Common myeloid progenitor, CD34-positive (primary cell): ENCODE results near the gene WDR73.

Source experiments
- CTCF ChIA-PET: fragments of 350-600 bp; sonication (Branson Sonifier 250); formaldehyde crosslinking; loops from one replicate; lab custom pipeline; 2021; ENCODE audit warnings: antibody characterized with exemption; lab: Charles Lee
- POLR2A ChIA-PET: fragments of 350-600 bp; sonication (Branson Sonifier 250); formaldehyde crosslinking; loops from one replicate; lab custom pipeline; 2021; ENCODE audit warnings: antibody characterized with exemption; lab: Charles Lee
- DNase-seq, 3 donors: peaks; one replicate each; pipeline versions ENCODE4 v3.0.0 to v3.0.0-alpha.2; 2013
- H3K27ac ChIP-seq, 2 experiments: 1 replicate in 1 of 2; 2 replicates in 1 of 2; pipeline ENCODE4 v1.7.0; 2013; ENCODE audit warnings: inconsistent platforms in 2 of 2, low read length in 2 of 2, mild to moderate bottlenecking in 2 of 2, low read depth in 1 of 2, moderate library complexity in 1 of 2; ENCODE audit not compliant: severe bottlenecking in 2 of 2, insufficient read depth in 1 of 2, poor library complexity in 1 of 2
- H3K27me3 ChIP-seq, 5 experiments: replicated peaks in 2 of 5; 1 replicate in 3 of 5; 2 replicates in 2 of 5; pipeline versions ENCODE4 v1.6.1 to v1.7.0; 2013; ENCODE audit warnings: low read length in 4 of 5, mild to moderate bottlenecking in 2 of 5, moderate library complexity in 2 of 5, inconsistent platforms in 1 of 5; ENCODE audit not compliant: insufficient read depth in 5 of 5, control insufficient read depth in 4 of 5
- H3K36me3 ChIP-seq, 4 experiments: 1 replicate in 2 of 4; 2 replicates in 2 of 4; pipeline versions ENCODE4 v1.6.1 to v1.7.0; 2013; ENCODE audit warnings: low read length in 3 of 4, control low read depth in 1 of 4, mild to moderate bottlenecking in 1 of 4; ENCODE audit not compliant: control insufficient read depth in 4 of 4, insufficient read depth in 4 of 4
- H3K4me1 ChIP-seq, 4 experiments: 1 replicate in 3 of 4; 2 replicates in 1 of 4; pipeline versions ENCODE4 v1.6.1 to v1.7.1; 2013; ENCODE audit warnings: low read length in 3 of 4, mild to moderate bottlenecking in 3 of 4, control low read depth in 1 of 4, inconsistent platforms in 1 of 4, moderate library complexity in 1 of 4; ENCODE audit not compliant: control insufficient read depth in 4 of 4, insufficient read depth in 4 of 4; ENCODE audit errors: control extremely low read depth in 1 of 4
- H3K4me3 ChIP-seq, 7 experiments: 1 replicate in 4 of 7; 2 replicates in 3 of 7; pipeline versions ENCODE4 v1.5.1 to v1.7.0; 2013; ENCODE audit warnings: mild to moderate bottlenecking in 7 of 7, low read length in 6 of 7, moderate library complexity in 6 of 7, inconsistent platforms in 2 of 7, low read depth in 2 of 7, control low read depth in 1 of 7; ENCODE audit not compliant: insufficient read depth in 4 of 7, control insufficient read depth in 1 of 7; ENCODE audit errors: extremely low read depth in 1 of 7
- H3K9me3 ChIP-seq, 5 experiments: 1 replicate in 4 of 5; 2 replicates in 1 of 5; pipeline versions ENCODE4 v1.6.1 to v1.7.1; 2013; ENCODE audit warnings: low read length in 4 of 5, mild to moderate bottlenecking in 2 of 5, inconsistent platforms in 1 of 5, low read depth in 1 of 5, moderate library complexity in 1 of 5; ENCODE audit not compliant: control insufficient read depth in 4 of 5, insufficient read depth in 2 of 5; ENCODE audit errors: control extremely low read depth in 1 of 5
- WGBS: methylation state at CpG from one replicate; pipeline ENCODE4 v1.1.5; 2013; ENCODE audit not compliant: insufficient coverage; 5-methylcytosine and 5-hydroxymethylcytosine counted together

WDR73 gene

DNA sequence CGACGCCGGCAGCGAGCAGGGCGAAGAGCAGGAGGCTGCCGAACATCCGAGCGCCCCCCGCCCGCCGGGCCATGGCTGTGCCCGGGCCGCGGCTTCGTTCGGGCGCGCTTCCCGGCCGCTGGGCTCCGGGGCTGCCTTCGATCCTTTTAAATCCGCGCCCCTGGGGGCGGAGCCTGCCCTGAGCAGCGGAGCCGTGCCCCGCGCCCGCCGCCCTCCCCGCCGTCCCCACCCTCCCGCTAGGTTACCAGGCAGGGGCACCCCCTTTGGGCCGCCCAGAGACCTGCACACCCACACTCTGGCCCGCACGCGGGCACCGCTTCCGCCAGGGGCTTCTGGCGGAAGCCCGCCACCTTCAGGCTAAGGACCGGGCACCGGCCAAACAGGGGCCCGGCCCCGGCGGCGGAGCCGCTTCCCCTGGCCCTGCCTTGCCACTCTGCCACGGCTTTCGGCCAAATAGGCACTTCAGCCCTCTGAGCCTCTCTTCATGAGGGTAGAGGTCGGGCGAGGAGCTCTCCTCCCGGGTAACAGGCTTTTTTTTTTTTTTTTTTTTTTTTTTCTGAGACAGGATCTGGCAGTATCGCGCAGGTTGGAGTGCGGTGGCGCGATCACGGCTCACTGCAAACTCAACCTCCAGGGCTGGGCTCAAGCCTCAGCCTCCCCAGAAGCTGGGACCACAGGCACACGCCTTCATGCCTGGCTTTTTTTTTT lies 4.2 kb upstream of the WDR73 start, which contains the start of gene NMB:
Gene NMB, minus strand, starts transcription at position 120 of the 708 bp plus-strand sequence. Its CDS starts 47 bp downstream, at position 73.
- H3K27ac ChIP-seq: peak within 1 kb of the TSS in 1 of 2 experiments; percentile 77
- H3K27me3 ChIP-seq: no peaks in the 10 kb centered on the region
- H3K4me1 ChIP-seq: peaks cover 8 to 37% (median 25%) of the 10 kb centered on the region in 4 experiments
- peaks cover 0 to 2% (median 0%) of the 10 kb centered on the region in 4 experiments for H3K36me3 ChIP-seq
- ChIA-PET CTCF (interaction anchor here (0.6 to 5.0 kb wide), 13 partner anchors 8 to 266 kb away, joined by 3 to 28 read pairs (median 4); partner anchors contain the start of gene ZSCAN2), POLR2A (interaction anchor here (0.7 kb wide), 2 partner anchors 48 to 58 kb away, joined by 3 to 5 read pairs; no protein-coding TSS in a partner anchor)
- WGBS: under 1% methylated on average over 23 of the region's 61 CpGs
- peak; percentile 95 to 98 (median 97) for DNase-seq
- no peaks in the 10 kb centered on the region for H3K9me3 ChIP-seq
- peak within 1 kb of the TSS; percentile 30 to 82 (median 65) for H3K4me3 ChIP-seq

DNA sequence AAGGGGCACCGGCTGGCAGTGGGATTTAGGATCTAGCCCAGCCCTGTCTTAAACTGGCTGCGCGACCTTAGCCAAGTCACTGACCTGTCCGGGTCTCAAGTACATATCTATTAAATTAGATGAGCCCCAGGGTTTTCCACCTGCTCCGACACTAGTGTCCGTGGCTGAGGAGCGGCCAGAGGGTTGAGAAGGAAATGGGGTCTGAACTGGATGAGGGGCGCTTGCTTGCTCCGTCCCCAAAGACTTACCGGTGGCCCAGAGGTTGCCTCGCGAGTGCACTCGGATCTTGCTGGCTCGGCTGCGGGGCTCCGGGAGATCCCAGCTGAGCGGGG lies 3.6 kb upstream of the WDR73 start:
- no peaks in the 10 kb centered on the region for H3K9me3 ChIP-seq
- DNase-seq: no peak
- peaks cover 9 to 42% (median 28%) of the 10 kb centered on the region in 4 experiments for H3K4me1 ChIP-seq
- H3K4me3 ChIP-seq: peak overlapping the region; percentile 30 to 82 (median 65)
- peak overlapping the region in 1 of 2 experiments; percentile 3 for H3K27ac ChIP-seq
- CTCF ChIA-PET: interaction anchor here (1.2 to 5.0 kb wide), 4 partner anchors 26 to 58 kb away, joined by 3 to 28 read pairs (median 6); partner anchors contain the start of gene ZSCAN2
- H3K36me3 ChIP-seq: peaks cover 0 to 2% (median under 1%) of the 10 kb centered on the region in 4 experiments
- POLR2A ChIA-PET: interaction anchor here (0.6 kb wide), 1 partner anchor 41 kb away, joined by 3 read pairs; no protein-coding TSS in a partner anchor
- H3K27me3 ChIP-seq: no peaks in the 10 kb centered on the region
- 35% methylated on average over 16 of the region's 17 CpGs for WGBS

DNA sequence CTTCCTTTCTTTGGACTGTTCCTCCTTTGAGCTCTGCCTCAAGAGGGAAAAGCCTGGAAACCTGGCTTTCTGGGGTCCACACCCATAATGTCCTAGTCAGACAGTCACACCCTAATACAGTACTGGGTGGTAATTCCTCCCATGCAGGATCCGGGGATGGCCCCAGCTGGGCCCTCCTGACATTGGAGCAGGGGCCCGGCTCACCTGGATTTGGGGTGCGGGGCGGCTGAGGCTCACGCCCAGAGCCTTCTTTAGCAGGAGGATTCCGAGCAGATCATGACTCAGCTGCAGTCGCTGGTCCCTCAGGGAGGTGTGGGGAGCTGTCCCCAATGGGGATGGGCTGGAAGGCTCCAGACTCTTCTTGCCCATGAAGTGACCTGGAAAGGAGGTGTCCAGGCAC lies 2.9 kb upstream of the WDR73 start:
- H3K4me3 ChIP-seq: no peak overlapping the region
- WGBS: 95% methylated on average over 5 of the region's 7 CpGs
- no peaks in the 10 kb centered on the region for H3K9me3 ChIP-seq
- H3K36me3 ChIP-seq: peaks cover 0 to 6% (median 3%) of the 10 kb centered on the region in 4 experiments
- no peaks in the 10 kb centered on the region for H3K27me3 ChIP-seq
- H3K27ac ChIP-seq: no peak overlapping the region
- H3K4me1 ChIP-seq: peaks cover 14 to 44% (median 31%) of the 10 kb centered on the region in 4 experiments
- ChIA-PET CTCF (interaction anchor here (1.2 to 5.0 kb wide), 5 partner anchors 39 to 271 kb away, joined by 3 to 28 read pairs (median 8); partner anchors contain the start of gene ZSCAN2), POLR2A (no interaction called here)
- DNase-seq: peak in 1 of 3 donors; percentile 7

DNA sequence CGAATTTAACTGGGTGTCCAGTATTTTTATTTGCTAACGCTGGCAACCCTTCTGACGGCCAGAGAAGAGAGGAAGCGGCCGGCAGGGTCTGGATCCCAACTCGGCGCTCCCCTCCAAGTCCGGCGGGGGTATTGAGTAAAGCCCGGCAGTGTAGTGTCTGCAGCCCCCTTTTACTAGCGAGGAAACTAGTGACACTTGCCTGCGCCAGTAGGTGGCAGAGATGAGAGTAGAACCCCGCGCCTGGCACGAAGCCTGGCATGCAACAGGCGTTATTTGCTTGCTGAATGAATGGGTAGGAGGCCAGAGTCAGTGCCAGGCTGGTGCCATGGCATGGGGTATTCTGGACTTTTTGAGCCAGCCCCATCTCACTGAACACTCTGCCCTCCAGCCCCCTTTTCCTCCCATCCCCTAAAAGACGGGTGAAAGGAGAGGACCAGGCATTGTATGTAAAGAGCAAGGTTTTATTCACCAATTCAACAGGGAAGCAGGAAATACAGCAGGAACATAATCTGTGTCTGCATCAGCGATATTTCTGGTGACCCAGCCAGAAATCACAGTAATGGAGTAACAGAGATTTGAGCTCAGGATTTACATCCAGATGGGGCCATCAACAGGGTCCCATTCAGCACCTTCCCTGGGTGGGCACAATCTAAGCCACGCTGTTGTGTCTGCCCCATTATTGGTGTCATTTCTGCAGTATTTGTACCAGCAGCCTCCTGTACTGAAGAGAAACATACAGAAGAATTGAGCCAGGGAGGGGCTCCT lies 788 bp upstream of the WDR73 start:
- H3K36me3 ChIP-seq: peaks cover 3 to 16% (median 10%) of the 10 kb centered on the region in 4 experiments
- H3K4me3 ChIP-seq: peak overlapping the region; percentile 13 to 97 (median 89)
- ChIA-PET POLR2A (interaction anchor here (0.8 kb wide), 2 partner anchors 8 to 61 kb away, joined by 4 read pairs; partner anchors contain the start of gene SEC11A), CTCF (interaction anchor here (0.7 to 5.0 kb wide), 15 partner anchors 9 to 356 kb away, joined by 3 to 28 read pairs (median 3); partner anchors contain the start of genes ALPK3, SEC11A and ZSCAN2)
- H3K27me3 ChIP-seq: no peaks in the 10 kb centered on the region
- H3K4me1 ChIP-seq: peaks cover 14 to 44% (median 32%) of the 10 kb centered on the region in 4 experiments
- no peaks in the 10 kb centered on the region for H3K9me3 ChIP-seq
- peak overlapping the region; percentile 94 to 96 for H3K27ac ChIP-seq
- 6% methylated on average over 19 of the region's 19 CpGs for WGBS
- DNase-seq: peak; percentile 90 to 93 (median 92)

DNA sequence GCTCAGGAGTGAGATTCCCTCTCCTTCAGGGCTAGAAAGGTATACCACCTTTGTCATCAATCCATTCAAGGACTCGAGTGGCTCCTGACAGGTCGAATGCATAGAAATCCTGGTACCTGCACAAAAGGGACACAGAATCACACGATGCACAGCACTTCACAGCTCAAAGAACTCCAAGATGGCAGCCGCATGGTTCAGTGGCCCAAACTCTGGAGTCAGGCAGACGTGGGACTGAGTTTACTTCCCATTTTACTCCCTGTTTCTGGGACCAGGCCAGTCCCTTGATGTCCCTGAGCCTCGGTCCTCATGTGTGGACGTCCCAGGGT lies 536 bp downstream of the WDR73 start:
- peaks cover 14 to 36% (median 27%) of the 10 kb centered on the region in 4 experiments for H3K4me1 ChIP-seq
- no peak for DNase-seq

DNA sequence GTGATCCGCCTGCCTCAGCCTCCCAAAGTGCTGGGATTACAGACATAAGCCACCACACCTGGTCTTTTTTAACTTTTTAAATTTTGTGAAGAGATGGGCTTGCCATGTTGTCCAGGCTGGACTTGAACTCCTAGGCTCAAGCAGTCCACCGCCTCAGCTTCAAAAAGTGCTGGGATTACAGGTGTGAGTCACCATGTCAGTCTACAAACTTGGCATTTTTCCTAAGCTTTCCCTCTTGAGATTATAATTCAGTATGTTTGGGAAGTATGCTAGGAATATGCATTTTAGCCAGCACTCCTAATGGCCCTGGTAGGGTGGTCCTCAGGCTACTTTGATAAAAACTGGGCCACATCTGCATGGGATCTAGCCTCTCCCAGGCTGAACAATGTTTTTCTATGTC lies 4.4 kb downstream of the WDR73 start:
- no peak for DNase-seq
- peaks cover 8 to 21% (median 13%) of the 10 kb centered on the region in 4 experiments for H3K4me1 ChIP-seq
- POLR2A ChIA-PET: no interaction called here
- peaks cover 20 to 62% (median 45%) of the 10 kb centered on the region in 4 experiments for H3K36me3 ChIP-seq
- no peaks in the 10 kb centered on the region for H3K9me3 ChIP-seq
- WGBS: 100% methylated on average over 1 of the region's 2 CpGs
- CTCF ChIA-PET: interaction anchor here (0.7 kb wide), 1 partner anchor 57 kb away, joined by 3 read pairs; no protein-coding TSS in a partner anchor
- H3K27me3 ChIP-seq: no peaks in the 10 kb centered on the region
- no peak overlapping the region for H3K4me3 ChIP-seq
- no peak overlapping the region for H3K27ac ChIP-seq

More for the DNA sequence above, 536 bp downstream of the WDR73 start:
- POLR2A ChIA-PET: interaction anchor here (0.6 to 0.8 kb wide), 2 partner anchors 27 to 63 kb away, joined by 3 to 4 read pairs; partner anchors contain the start of gene SEC11A
- no peaks in the 10 kb centered on the region for H3K27me3 ChIP-seq
- peaks cover 4 to 27% (median 16%) of the 10 kb centered on the region in 4 experiments for H3K36me3 ChIP-seq
- no peaks in the 10 kb centered on the region for H3K9me3 ChIP-seq
- 26% methylated on average over 7 of the region's 7 CpGs for WGBS
- CTCF ChIA-PET: interaction anchor here (0.7 to 5.0 kb wide), 19 partner anchors 10 to 274 kb away, joined by 3 to 28 read pairs (median 3); partner anchors contain the start of genes SEC11A and ZSCAN2
- peak overlapping the region; percentile 49 to 97 (median 89) for H3K4me3 ChIP-seq
- peak overlapping the region; percentile 94 to 96 for H3K27ac ChIP-seq
